Neural cell (in vitro differentiated cells): ENCODE data around the gene ST3GAL5.

Experiments
- CTCF ChIP-seq: fragments of 450-650 bp; IDR thresholded peaks from 2 replicates; pipeline ENCODE4 v1.5.1; 2014; ENCODE audit warnings: antibody characterized with exemption, mild to moderate bottlenecking, moderate library complexity; ENCODE audit not compliant: poor library complexity, severe bottlenecking
- EP300 ChIP-seq: fragments of 450-650 bp; conservative IDR thresholded peaks from 2 replicates; pipeline ENCODE4 v1.6.1; 2014; ENCODE audit warnings: antibody characterized with exemption, mild to moderate bottlenecking, moderate library complexity; ENCODE audit not compliant: poor library complexity, severe bottlenecking
- EZH2 ChIP-seq: fragments of 200-600, 300-800 bp; shearing (Covaris generic), sonication (generic); IDR thresholded peaks from 2 replicates; pipeline ENCODE4 v1.6.1; 2014; ENCODE audit warnings: antibody characterized with exemption, low read length, borderline replicate concordance, mild to moderate bottlenecking; ENCODE audit not compliant: insufficient read depth, poor library complexity, severe bottlenecking
- POLR2AphosphoS5 ChIP-seq: IDR thresholded peaks from 2 replicates; pipeline ENCODE4 v1.6.1; 2012
- RAD21 ChIP-seq: fragments of 450-650 bp; conservative IDR thresholded peaks from 2 replicates; pipeline ENCODE4 v1.6.1; 2014; ENCODE audit warnings: antibody characterized with exemption, mild to moderate bottlenecking, moderate library complexity
- REST ChIP-seq: IDR thresholded peaks from 2 replicates; pipeline ENCODE4 v1.6.1; 2012; ENCODE audit warnings: borderline replicate concordance
- SMC3 ChIP-seq: fragments of 450-650 bp; conservative IDR thresholded peaks from 2 replicates; pipeline ENCODE4 v1.6.1; 2014; ENCODE audit warnings: antibody characterized with exemption, mild to moderate bottlenecking, moderate library complexity; ENCODE audit not compliant: poor library complexity
- TAF1 ChIP-seq: IDR thresholded peaks from 2 replicates; pipeline ENCODE4 v1.6.1; 2012; ENCODE audit warnings: low read depth

DNA sequence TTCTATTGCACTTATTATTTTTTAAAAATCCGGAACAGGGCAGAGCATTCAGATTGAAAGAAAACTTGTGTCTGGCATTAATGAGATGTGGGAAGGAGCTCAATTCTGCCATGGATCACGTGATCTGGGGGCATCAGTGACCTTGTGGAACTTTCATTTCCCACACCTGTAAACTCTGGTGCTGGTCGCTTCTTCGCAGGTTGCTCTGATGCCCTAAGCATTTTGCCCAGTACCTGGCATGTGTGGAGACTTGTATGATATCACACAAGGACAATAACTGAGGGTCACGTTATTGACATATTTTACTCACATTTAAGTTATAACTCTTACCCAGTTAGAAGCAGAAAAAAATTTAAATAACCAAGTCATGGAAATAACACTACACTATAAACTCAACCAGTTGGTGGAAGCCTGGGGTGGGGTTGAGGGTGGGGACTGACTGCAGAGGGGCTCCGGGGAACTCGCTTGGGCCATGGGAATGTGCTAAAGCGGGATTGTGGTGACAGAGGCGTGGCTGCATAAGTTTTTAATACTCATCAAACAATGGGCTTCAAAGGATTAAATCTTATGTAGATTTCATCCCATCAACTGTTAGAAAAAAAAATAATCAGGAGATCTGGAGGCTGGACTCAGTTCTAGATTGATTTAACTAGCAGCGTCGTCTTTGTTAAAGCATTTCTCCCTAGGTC is 36.5 kb downstream of the ST3GAL5 start:
- no peak for TF ChIP-seq CTCF
- no peak for TF ChIP-seq EP300
- no peak for TF ChIP-seq POLR2AphosphoS5
- TF ChIP-seq TAF1, result no peak
- no peak for TF ChIP-seq EZH2
- TF ChIP-seq RAD21, result no peak
- no peak for TF ChIP-seq REST
- TF ChIP-seq SMC3, result no peak
